ENCODE measurements around the gene TPGS1. TPM values are rescaled to one million over a fixed set of nuclear protein-coding genes. Genes with fewer than 3 reads are reported as not detected.

Gene TPGS1
- total RNA-seq, 2 experiments from 2014 or later, result 8.9 to 9.3 TPM

GRCh38 chr19:541699-542098, 34.4 kb downstream of the TPGS1 start:
- H3K4me1 Mint-ChIP-seq (ENCODE audit: low read depth), result peaks cover 17% of the 10 kb centered on the region
- no peak overlapping the region for H3K4me3 Mint-ChIP-seq
- DNase-seq (no peak), ATAC-seq (no peak)
- peaks cover 6% of the 10 kb centered on the region for H3K36me3 Mint-ChIP-seq (ENCODE audit: low read depth)
- H3K27me3 Mint-ChIP-seq, result no peaks in the 10 kb centered on the region
- ChIA-PET POLR2A (interaction anchor here (1.1 to 1.7 kb wide), 3 partner anchors 9 to 15 kb away, joined by 5 to 7 read pairs (median 5); no protein-coding TSS in a partner anchor), CTCF (interaction anchor here (1.4 to 2.7 kb wide), 2 partner anchors 9 to 31 kb away, joined by 4 to 16 read pairs; partner anchors contain the start of gene CDC34)
- TF ChIP-seq CTCF (IDR thresholded peaks at IDR 0.05), result no peak
- intact Hi-C loops (cut with micrococcal nuclease), result no loop called here
- H3K27ac Mint-ChIP-seq, result no peak overlapping the region
- no peaks in the 10 kb centered on the region for H3K9me3 Mint-ChIP-seq

GRCh38 chr19:542173-542866, 35.0 kb downstream of the TPGS1 start:
- no peak for DNase-seq
- POLR2A ChIA-PET, result interaction anchor here (1.1 to 1.7 kb wide), 3 partner anchors 9 to 15 kb away, joined by 5 to 7 read pairs (median 5); no protein-coding TSS in a partner anchor
- no peaks in the 10 kb centered on the region for H3K27me3 Mint-ChIP-seq
- H3K36me3 Mint-ChIP-seq (ENCODE audit: low read depth), result peaks cover 6% of the 10 kb centered on the region
- H3K27ac Mint-ChIP-seq, result no peak overlapping the region
- no peak overlapping the region for H3K4me3 Mint-ChIP-seq
- no peaks in the 10 kb centered on the region for H3K9me3 Mint-ChIP-seq
- no peak for ATAC-seq
- intact Hi-C loops (cut with micrococcal nuclease), result no loop called here
- H3K4me1 Mint-ChIP-seq (ENCODE audit: low read depth), result peaks cover 17% of the 10 kb centered on the region
- CTCF ChIA-PET, result interaction anchor here (1.4 to 2.7 kb wide), 2 partner anchors 10 to 31 kb away, joined by 4 to 16 read pairs; partner anchors contain the start of gene CDC34
- no peak for TF ChIP-seq CTCF (IDR thresholded peaks at IDR 0.05)

- no peak for TF ChIP-seq CTCF (IDR thresholded peaks at IDR 0.05)
- ChIA-PET POLR2A (interaction anchor here (0.7 to 1.4 kb wide), 2 partner anchors 8 to 83 kb away, joined by 3 read pairs; no protein-coding TSS in a partner anchor), CTCF (no interaction called here)
- intact Hi-C loops (cut with micrococcal nuclease), result no loop called here
- no peaks in the 10 kb centered on the region for H3K9me3 Mint-ChIP-seq
- DNase-seq (peak; percentile 88), ATAC-seq (peak; percentile 94)
- H3K4me1 Mint-ChIP-seq (ENCODE audit: low read depth), result peaks cover 20% of the 10 kb centered on the region
- H3K27ac Mint-ChIP-seq, result peak within 1 kb of the TSS; percentile 94
- H3K4me3 Mint-ChIP-seq, result peak within 1 kb of the TSS; percentile 85
- peaks cover 9% of the 10 kb centered on the region for H3K36me3 Mint-ChIP-seq (ENCODE audit: low read depth)
- H3K27me3 Mint-ChIP-seq, result no peaks in the 10 kb centered on the region
Observed at GRCh38 chr19:543910-544608, 36.8 kb downstream of the TPGS1 start, which contains the start of gene GZMM. Gene GZMM, plus strand, starts transcription at chr19:544053. Its CDS starts 19 bp downstream, at chr19:544072.

GRCh38 chr19:547117-547516, 39.8 kb downstream of the TPGS1 start:
- ATAC-seq (no peak), DNase-seq (no peak)
- H3K27me3 Mint-ChIP-seq, result no peaks in the 10 kb centered on the region
- no peak overlapping the region for H3K4me3 Mint-ChIP-seq
- ChIA-PET CTCF (no interaction called here), POLR2A (interaction anchor here (1.4 to 1.7 kb wide), 2 partner anchors 19 to 25 kb away, joined by 3 to 7 read pairs; partner anchors contain the start of gene BSG)
- TF ChIP-seq CTCF (IDR thresholded peaks at IDR 0.05), result no peak
- H3K36me3 Mint-ChIP-seq (ENCODE audit: low read depth), result peaks cover 9% of the 10 kb centered on the region
- H3K9me3 Mint-ChIP-seq, result no peaks in the 10 kb centered on the region
- peaks cover 20% of the 10 kb centered on the region for H3K4me1 Mint-ChIP-seq (ENCODE audit: low read depth)
- intact Hi-C loops (cut with micrococcal nuclease), result no loop called here
- H3K27ac Mint-ChIP-seq, result no peak overlapping the region

Measured in activated CD8-positive, alpha-beta T cell treated with anti-CD3 and anti-CD28 coated beads for 36 hours (primary cell).